Sigmoid colon (tissue), 4 donors: ENCODE measurements around the gene LCP2.

Experiments used
- EP300 ChIP-seq, 4 donors: sonication (generic); formaldehyde crosslinking; IDR thresholded peaks; one replicate each; pipeline ENCODE4 v1.6.1; 2017; ENCODE audit warnings: antibody characterized with exemption in 4 of 4
- POLR2A ChIP-seq, 2 donors: fragments of 450-650 bp; IDR thresholded peaks; one replicate each; pipeline ENCODE4 v1.6.1; 2016; ENCODE audit warnings: antibody characterized with exemption in 2 of 2, mild to moderate bottlenecking in 2 of 2, moderate library complexity in 2 of 2
- POLR2AphosphoS5 ChIP-seq, 4 donors: sonication (generic); formaldehyde crosslinking; IDR thresholded peaks; one replicate each; pipeline ENCODE4 v1.6.1; 2017; ENCODE audit warnings: antibody characterized with exemption in 4 of 4
- TF ChIP-seq, protein P1 (sequence below), 4 experiments: fragments of 450-650 bp in 3 of 4; fragments of 200-600 bp in 1 of 4; IDR thresholded peaks; one replicate each; pipeline ENCODE4 v1.5.1; 2016 to 2019; ENCODE audit warnings: antibody characterized with exemption in 4 of 4, mild to moderate bottlenecking in 3 of 4, moderate library complexity in 2 of 4

DNA sequence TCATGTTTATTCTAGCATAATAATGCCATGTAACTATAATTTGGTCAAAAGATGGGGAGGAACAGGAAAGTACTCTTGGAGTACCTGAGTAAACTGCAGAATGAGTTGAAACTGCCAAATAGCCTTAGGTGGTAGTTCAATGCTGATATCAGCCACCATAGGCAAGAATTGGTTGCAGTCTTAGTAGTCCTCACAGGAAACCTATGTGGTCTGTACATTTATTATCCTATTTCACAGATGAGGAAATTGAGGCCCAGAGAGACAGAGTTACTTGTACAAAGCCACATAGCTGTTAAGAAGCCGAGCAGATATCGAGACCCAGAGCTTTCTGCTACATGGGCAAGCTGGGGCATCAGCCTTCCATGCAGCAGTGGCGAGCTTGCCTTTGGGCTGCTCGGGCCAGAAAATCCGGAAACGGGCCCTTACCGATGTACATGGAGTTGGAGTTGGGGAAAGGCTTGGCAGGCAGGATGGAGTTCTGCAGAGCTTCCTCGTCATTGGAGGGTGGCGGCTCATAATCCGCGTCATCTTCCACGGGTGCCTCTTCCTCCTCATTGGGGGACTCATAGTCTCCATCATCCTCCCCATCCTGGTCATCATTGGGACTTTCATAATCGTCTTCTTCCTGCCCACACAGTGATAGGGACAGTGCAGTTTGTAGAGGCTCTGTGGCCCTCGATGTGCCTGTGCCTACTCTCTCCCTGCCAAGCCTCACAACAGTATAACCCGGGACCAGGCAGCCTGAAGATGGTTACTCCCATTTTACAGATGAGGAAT lies 27.1 kb downstream of the LCP2 start:
- TF ChIP-seq, protein P1, sequence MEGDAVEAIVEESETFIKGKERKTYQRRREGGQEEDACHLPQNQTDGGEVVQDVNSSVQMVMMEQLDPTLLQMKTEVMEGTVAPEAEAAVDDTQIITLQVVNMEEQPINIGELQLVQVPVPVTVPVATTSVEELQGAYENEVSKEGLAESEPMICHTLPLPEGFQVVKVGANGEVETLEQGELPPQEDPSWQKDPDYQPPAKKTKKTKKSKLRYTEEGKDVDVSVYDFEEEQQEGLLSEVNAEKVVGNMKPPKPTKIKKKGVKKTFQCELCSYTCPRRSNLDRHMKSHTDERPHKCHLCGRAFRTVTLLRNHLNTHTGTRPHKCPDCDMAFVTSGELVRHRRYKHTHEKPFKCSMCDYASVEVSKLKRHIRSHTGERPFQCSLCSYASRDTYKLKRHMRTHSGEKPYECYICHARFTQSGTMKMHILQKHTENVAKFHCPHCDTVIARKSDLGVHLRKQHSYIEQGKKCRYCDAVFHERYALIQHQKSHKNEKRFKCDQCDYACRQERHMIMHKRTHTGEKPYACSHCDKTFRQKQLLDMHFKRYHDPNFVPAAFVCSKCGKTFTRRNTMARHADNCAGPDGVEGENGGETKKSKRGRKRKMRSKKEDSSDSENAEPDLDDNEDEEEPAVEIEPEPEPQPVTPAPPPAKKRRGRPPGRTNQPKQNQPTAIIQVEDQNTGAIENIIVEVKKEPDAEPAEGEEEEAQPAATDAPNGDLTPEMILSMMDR (IDR thresholded peaks at IDR 0.05) = no peak
- TF ChIP-seq POLR2A (IDR thresholded peaks at IDR 0.05) (no peak), EP300 (IDR thresholded peaks at IDR 0.05) (no peak), POLR2AphosphoS5 (IDR thresholded peaks at IDR 0.05) (no peak)
